GM23338 (cell line): ENCODE measurements around the gene FAM110A.

Experiments
- EZH2 ChIP-seq: fragments of 200-600 bp; sonication (generic); IDR thresholded peaks from one replicate; pipeline ENCODE4 v1.8.0; 2017; ENCODE audit warnings: antibody characterized with exemption, mild to moderate bottlenecking, low read depth; ENCODE audit not compliant: unreplicated experiment
- EZH2phosphoT487 ChIP-seq: fragments of 200-600 bp; sonication (generic); IDR thresholded peaks from one replicate; pipeline ENCODE4 v1.8.1; 2018; ENCODE audit warnings: antibody characterized with exemption; ENCODE audit not compliant: unreplicated experiment
- NANOG ChIP-seq: IDR thresholded peaks from 2 replicates; pipeline ENCODE4 v1.6.1; 2016; ENCODE audit warnings: antibody characterized with exemption, borderline replicate concordance
- POLR2AphosphoS5 ChIP-seq: IDR thresholded peaks from 2 replicates; pipeline ENCODE4 v1.6.1; 2016; ENCODE audit warnings: antibody characterized with exemption, low read depth
- TF ChIP-seq, protein P1 (sequence below), 2 experiments: fragments of 200-600 bp in 1 of 2; sonication (generic) in 1 of 2; conservative IDR thresholded peaks; 2 replicates each; pipeline versions ENCODE4 v1.5.1 to v1.6.1; 2016 to 2017; ENCODE audit warnings: antibody characterized with exemption in 2 of 2, low read depth in 2 of 2, mild to moderate bottlenecking in 2 of 2, moderate library complexity in 1 of 2

- no peak for TF ChIP-seq NANOG
- no peak for TF ChIP-seq EZH2phosphoT487
- no peak for TF ChIP-seq POLR2AphosphoS5
- TF ChIP-seq, protein P1, sequence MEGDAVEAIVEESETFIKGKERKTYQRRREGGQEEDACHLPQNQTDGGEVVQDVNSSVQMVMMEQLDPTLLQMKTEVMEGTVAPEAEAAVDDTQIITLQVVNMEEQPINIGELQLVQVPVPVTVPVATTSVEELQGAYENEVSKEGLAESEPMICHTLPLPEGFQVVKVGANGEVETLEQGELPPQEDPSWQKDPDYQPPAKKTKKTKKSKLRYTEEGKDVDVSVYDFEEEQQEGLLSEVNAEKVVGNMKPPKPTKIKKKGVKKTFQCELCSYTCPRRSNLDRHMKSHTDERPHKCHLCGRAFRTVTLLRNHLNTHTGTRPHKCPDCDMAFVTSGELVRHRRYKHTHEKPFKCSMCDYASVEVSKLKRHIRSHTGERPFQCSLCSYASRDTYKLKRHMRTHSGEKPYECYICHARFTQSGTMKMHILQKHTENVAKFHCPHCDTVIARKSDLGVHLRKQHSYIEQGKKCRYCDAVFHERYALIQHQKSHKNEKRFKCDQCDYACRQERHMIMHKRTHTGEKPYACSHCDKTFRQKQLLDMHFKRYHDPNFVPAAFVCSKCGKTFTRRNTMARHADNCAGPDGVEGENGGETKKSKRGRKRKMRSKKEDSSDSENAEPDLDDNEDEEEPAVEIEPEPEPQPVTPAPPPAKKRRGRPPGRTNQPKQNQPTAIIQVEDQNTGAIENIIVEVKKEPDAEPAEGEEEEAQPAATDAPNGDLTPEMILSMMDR (conservative IDR thresholded peaks at IDR 0.05; ENCODE audit: low read depth in 2 of 2) = no peak
- TF ChIP-seq EZH2 = no peak
These were observed 7.0 kb downstream of the FAM110A start for GRCh38 chr20:840503-840857.
